Measurements from ENCODE around the gene MMP15. TPM values are rescaled to one million over a fixed set of nuclear protein-coding genes. Genes with fewer than 3 reads are reported as not detected.

MMP15 gene
- total and polyA plus RNA-seq, 2 of the 13 experiments (the other 11 are each of a cell fraction or from before 2014, with no cell fraction given), result 35.2 to 44.9 TPM

DNA sequence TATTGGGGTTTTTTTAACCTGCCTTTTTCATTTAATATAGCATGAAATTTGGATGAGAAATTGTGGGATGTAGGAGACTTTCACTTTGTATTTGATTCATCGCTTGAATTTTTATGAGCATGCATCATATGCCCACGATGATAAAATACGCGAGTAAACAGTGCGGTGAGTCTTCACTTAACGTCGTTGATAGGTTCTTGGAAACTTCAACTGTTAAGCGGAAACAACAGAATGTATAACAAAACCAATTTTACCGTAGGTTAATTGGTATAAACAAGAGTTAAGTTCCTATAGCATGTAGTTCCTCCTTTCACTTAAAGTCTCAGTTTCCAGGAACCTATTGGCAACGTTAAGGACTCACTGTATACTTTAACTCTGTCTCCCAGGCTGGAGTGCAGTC is 28.7 kb downstream of the MMP15 start:
- no TSS peak for BruUV-seq (replicated peaks)
- ChIA-PET POLR2A (no interaction called here), CTCF (ENCODE audit: low intra/inter-chr PET ratio, low total read pairs) (no interaction called here)
- H3K9me3 ChIP-seq (ENCODE audit: low read length), result no peaks in the 10 kb centered on the region
- no peaks in the 10 kb centered on the region for H3K79me2 ChIP-seq (ENCODE audit: insufficient read depth, low read length)
- intact Hi-C loops (cut with micrococcal nuclease; ENCODE audit: unreplicated experiment), result no loop called here
- TF ChIP-seq REXO4 (CRISPR knock-in tag; IDR thresholded peaks at IDR 0.05; ENCODE audit: borderline replicate concordance) (no peak), ZNF460 (CRISPR knock-in tag; IDR thresholded peaks at IDR 0.05; ENCODE audit: borderline replicate concordance) (no peak), TSC22D2 (CRISPR knock-in tag; IDR thresholded peaks at IDR 0.05; ENCODE audit: borderline replicate concordance) (no peak), ERF (CRISPR knock-in tag; IDR thresholded peaks at IDR 0.05) (no peak), KLF13 (CRISPR knock-in tag; IDR thresholded peaks at IDR 0.05) (no peak), ZKSCAN5 (CRISPR knock-in tag; IDR thresholded peaks at IDR 0.05) (no peak), SIX1 (CRISPR knock-in tag; IDR thresholded peaks at IDR 0.05; ENCODE audit: borderline replicate concordance) (no peak), CREM (IDR thresholded peaks at IDR 0.05) (no peak), CREM (CRISPR knock-in tag; IDR thresholded peaks at IDR 0.05) (no peak), ZBTB38 (CRISPR knock-in tag; IDR thresholded peaks at IDR 0.05) (no peak), ZNF615 (CRISPR knock-in tag; IDR thresholded peaks at IDR 0.05; ENCODE audit: borderline replicate concordance) (no peak)
- TF ChIP-seq, protein P1, sequence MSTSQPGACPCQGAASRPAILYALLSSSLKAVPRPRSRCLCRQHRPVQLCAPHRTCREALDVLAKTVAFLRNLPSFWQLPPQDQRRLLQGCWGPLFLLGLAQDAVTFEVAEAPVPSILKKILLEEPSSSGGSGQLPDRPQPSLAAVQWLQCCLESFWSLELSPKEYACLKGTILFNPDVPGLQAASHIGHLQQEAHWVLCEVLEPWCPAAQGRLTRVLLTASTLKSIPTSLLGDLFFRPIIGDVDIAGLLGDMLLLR (CRISPR knock-in tag; IDR thresholded peaks at IDR 0.05), result no peak
- TF ChIP-seq, protein P2, sequence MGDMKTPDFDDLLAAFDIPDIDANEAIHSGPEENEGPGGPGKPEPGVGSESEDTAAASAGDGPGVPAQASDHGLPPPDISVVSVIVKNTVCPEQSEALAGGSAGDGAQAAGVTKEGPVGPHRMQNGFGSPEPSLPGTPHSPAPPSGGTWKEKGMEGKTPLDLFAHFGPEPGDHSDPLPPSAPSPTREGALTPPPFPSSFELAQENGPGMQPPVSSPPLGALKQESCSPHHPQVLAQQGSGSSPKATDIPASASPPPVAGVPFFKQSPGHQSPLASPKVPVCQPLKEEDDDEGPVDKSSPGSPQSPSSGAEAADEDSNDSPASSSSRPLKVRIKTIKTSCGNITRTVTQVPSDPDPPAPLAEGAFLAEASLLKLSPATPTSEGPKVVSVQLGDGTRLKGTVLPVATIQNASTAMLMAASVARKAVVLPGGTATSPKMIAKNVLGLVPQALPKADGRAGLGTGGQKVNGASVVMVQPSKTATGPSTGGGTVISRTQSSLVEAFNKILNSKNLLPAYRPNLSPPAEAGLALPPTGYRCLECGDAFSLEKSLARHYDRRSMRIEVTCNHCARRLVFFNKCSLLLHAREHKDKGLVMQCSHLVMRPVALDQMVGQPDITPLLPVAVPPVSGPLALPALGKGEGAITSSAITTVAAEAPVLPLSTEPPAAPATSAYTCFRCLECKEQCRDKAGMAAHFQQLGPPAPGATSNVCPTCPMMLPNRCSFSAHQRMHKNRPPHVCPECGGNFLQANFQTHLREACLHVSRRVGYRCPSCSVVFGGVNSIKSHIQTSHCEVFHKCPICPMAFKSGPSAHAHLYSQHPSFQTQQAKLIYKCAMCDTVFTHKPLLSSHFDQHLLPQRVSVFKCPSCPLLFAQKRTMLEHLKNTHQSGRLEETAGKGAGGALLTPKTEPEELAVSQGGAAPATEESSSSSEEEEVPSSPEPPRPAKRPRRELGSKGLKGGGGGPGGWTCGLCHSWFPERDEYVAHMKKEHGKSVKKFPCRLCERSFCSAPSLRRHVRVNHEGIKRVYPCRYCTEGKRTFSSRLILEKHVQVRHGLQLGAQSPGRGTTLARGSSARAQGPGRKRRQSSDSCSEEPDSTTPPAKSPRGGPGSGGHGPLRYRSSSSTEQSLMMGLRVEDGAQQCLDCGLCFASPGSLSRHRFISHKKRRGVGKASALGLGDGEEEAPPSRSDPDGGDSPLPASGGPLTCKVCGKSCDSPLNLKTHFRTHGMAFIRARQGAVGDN (CRISPR knock-in tag; IDR thresholded peaks at IDR 0.05), result no peak
- TF ChIP-seq, protein P3, sequence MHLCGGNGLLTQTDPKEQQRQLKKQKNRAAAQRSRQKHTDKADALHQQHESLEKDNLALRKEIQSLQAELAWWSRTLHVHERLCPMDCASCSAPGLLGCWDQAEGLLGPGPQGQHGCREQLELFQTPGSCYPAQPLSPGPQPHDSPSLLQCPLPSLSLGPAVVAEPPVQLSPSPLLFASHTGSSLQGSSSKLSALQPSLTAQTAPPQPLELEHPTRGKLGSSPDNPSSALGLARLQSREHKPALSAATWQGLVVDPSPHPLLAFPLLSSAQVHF (CRISPR knock-in tag; IDR thresholded peaks at IDR 0.05), result no peak
- TF ChIP-seq, protein P4, sequence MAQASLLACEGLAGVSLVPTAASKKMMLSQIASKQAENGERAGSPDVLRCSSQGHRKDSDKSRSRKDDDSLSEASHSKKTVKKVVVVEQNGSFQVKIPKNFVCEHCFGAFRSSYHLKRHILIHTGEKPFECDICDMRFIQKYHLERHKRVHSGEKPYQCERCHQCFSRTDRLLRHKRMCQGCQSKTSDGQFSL (CRISPR knock-in tag; IDR thresholded peaks at IDR 0.05), result no peak
- TF ChIP-seq, protein P5, sequence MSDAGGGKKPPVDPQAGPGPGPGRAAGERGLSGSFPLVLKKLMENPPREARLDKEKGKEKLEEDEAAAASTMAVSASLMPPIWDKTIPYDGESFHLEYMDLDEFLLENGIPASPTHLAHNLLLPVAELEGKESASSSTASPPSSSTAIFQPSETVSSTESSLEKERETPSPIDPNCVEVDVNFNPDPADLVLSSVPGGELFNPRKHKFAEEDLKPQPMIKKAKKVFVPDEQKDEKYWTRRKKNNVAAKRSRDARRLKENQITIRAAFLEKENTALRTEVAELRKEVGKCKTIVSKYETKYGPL (CRISPR knock-in tag; IDR thresholded peaks at IDR 0.05), result no peak
- H3K4me2 ChIP-seq (ENCODE audit: low read depth, low read length), result no peak overlapping the region
- ATAC-seq (no peak), DNase-seq (ENCODE audit: low spot score) (no peak), FAIRE-seq (peak; percentile 4)
- in situ Hi-C loops (cut with HindIII; ENCODE audit: extremely low pct_ligation_motif_present, low pct_unique_long_range_greater_than_20kb), result no loop called here
- peaks cover 0 to 16% of the 10 kb centered on the region in 2 experiments; a peak in 3 of 5 replicates for H3K27me3 ChIP-seq (ENCODE audit: control insufficient read depth in 1 of 2, insufficient read depth in 2 of 2, low read length in 2 of 2)
- H3K27ac ChIP-seq (ENCODE audit: extremely low read length, insufficient read depth, low read length), result no peak overlapping the region
- H3K4me3 ChIP-seq (replicated peaks in 1 of 3; ENCODE audit: insufficient read depth in 1 of 3, low read depth in 2 of 3, low read length in 3 of 3), result no peak overlapping the region
- no peaks in the 10 kb centered on the region for H4K20me1 ChIP-seq (ENCODE audit: insufficient read depth, low read length)
- no peak overlapping the region for H2AFZ ChIP-seq (ENCODE audit: low read length)
- H3K9ac ChIP-seq (ENCODE audit: insufficient read depth, low read depth, low read length), result no peak overlapping the region
- H3K36me3 ChIP-seq (replicated peaks in 1 of 2; ENCODE audit: control insufficient read depth in 1 of 2, insufficient read depth in 2 of 2, low read length in 2 of 2), result no peaks in the 10 kb centered on the region
- peaks cover 22% of the 10 kb centered on the region for H3K4me1 ChIP-seq (ENCODE audit: insufficient read depth, low read length)
- WGBS (ENCODE audit: low lambda C conversion rate), result 76% methylated on average over 10 of the region's 10 CpGs

Measured in HepG2 (cell line).